NCI-H460 (cell line): ENCODE measurements around the gene CDPF1. TPM values are rescaled to one million over a fixed set of nuclear protein-coding genes. Genes with fewer than 3 reads are reported as not detected.

Experiments
- total RNA-seq: library from RNA; depleted of rRNA; stranded (reverse); fragments of >200 nt; shearing (Covaris generic); gene quantifications from 2 replicates; pipeline ENCODE4 v1.2.3, GENCODE V29; 2014; rRNA removed

Gene CDPF1
- total RNA-seq, 1 experiment from 2014 or later: 14.6 TPM

Other genes starting within 250 kb of the CDPF1 start
- 3.4 and 3.6 TPM in 2 replicates for gene PPARA, start 99.8 kb downstream of the CDPF1 start, total RNA-seq
- gene PKDREJ, start 13.1 kb upstream of the CDPF1 start, total RNA-seq: not detected in 2 replicates
- 12.4 and 13.7 TPM in 2 replicates for gene TTC38, start 17.7 kb upstream of the CDPF1 start, total RNA-seq
- 8.6 and 10.3 TPM in 2 replicates for gene GTSE1, start 46.6 kb upstream of the CDPF1 start, total RNA-seq
- gene TRMU, start 85.4 kb upstream of the CDPF1 start, total RNA-seq: 26.6 and 30.7 TPM in 2 replicates